Natural killer cell (primary cell): ENCODE measurements around the gene MAB21L4. TPM values are rescaled to one million over a fixed set of nuclear protein-coding genes. Genes with fewer than 3 reads are reported as not detected.
A peak's percentile ranks its signal among the peaks of the same experiment; 100 is the strongest.

Experiments used
- ATAC-seq, 3 donors: fragments of 150-1000 bp in 2 of 3; fragments of 200-7000 bp in 1 of 3; cut with Tn5 transposase; 1 replicate in 1 of 3; 2 replicates in 2 of 3; pipeline ENCODE4 v1.10.0; 2021; ENCODE audit warnings: mild to moderate bottlenecking in 2 of 3, moderate library complexity in 2 of 3
- DNase-seq, 2 donors: peaks; one replicate each; pipeline versions ENCODE4 v3.0.0 to v3.0.0-alpha.2; 2013 to 2021; ENCODE audit warnings: mixed read lengths in 1 of 2
- H3K27ac ChIP-seq: one replicate; pipeline ENCODE4 v1.5.1; 2013; ENCODE audit warnings: mild to moderate bottlenecking, low read length
- H3K27me3 ChIP-seq: one replicate; pipeline ENCODE4 v1.6.1; 2013; ENCODE audit warnings: low read length; ENCODE audit not compliant: control insufficient read depth, insufficient read depth
- H3K36me3 ChIP-seq: one replicate; pipeline ENCODE4 v1.6.1; 2013; ENCODE audit warnings: low read length; ENCODE audit not compliant: control insufficient read depth, insufficient read depth
- H3K4me1 ChIP-seq: one replicate; pipeline ENCODE4 v1.6.1; 2013; ENCODE audit warnings: low read length; ENCODE audit not compliant: control insufficient read depth, insufficient read depth
- H3K4me3 ChIP-seq: one replicate; pipeline ENCODE4 v1.5.1; 2013; ENCODE audit warnings: low read length
- H3K9me3 ChIP-seq: one replicate; pipeline ENCODE4 v1.6.1; 2013; ENCODE audit warnings: low read length; ENCODE audit not compliant: control insufficient read depth, insufficient read depth
- H3K27ac Mint-ChIP-seq, 2 donors: one replicate each; pipeline ENCODE4 v1.8.0; 2022; ENCODE audit warnings: mild to moderate bottlenecking in 2 of 2, mixed read lengths in 2 of 2, moderate library complexity in 1 of 2
- H3K27me3 Mint-ChIP-seq, 2 donors: one replicate each; pipeline ENCODE4 v1.8.0; 2022; ENCODE audit warnings: low read depth in 2 of 2, mixed read lengths in 2 of 2
- H3K36me3 Mint-ChIP-seq: one replicate; pipeline ENCODE4 v1.8.0; 2022; ENCODE audit warnings: mixed read lengths
- H3K4me1 Mint-ChIP-seq, 2 donors: one replicate each; pipeline ENCODE4 v1.8.0; 2022; ENCODE audit warnings: mixed read lengths in 2 of 2
- H3K4me3 Mint-ChIP-seq: one replicate; pipeline ENCODE4 v1.8.0; 2022; ENCODE audit warnings: mild to moderate bottlenecking, moderate library complexity, mixed read lengths
- H3K9me3 Mint-ChIP-seq, 2 donors: one replicate each; pipeline ENCODE4 v1.8.0; 2022; ENCODE audit warnings: mixed read lengths in 2 of 2
- CTCF ChIP-seq: fragments of 200-600 bp; IDR thresholded peaks from one replicate; pipeline ENCODE4 v1.8.0; 2022; ENCODE audit warnings: antibody characterized with exemption
- WGBS: methylation state at CpG from one replicate; pipeline ENCODE4 v1.1.7; 2013; ENCODE audit warnings: missing lambda C conversion rate; ENCODE audit not compliant: insufficient coverage; 5-methylcytosine and 5-hydroxymethylcytosine counted together
- intact Hi-C: fragments of 100-400 bp; cut with micrococcal nuclease; formaldehyde crosslinking; loops from one replicate; pipeline ENCODE4 v1.14.2; 2022
- total RNA-seq, 4 donors: library from RNA; stranded (reverse); fragments of 120-200 nt in 1 of 4; gene quantifications; one replicate each; pipeline versions ENCODE4 v1.2.3 to v1.2.4, GENCODE V29; 2013 to 2022

The MAB21L4 gene
- total RNA-seq, 3 donors from 2014 or later (not counting 1 experiment from before 2014, with no cell fraction given) = not detected

DNA sequence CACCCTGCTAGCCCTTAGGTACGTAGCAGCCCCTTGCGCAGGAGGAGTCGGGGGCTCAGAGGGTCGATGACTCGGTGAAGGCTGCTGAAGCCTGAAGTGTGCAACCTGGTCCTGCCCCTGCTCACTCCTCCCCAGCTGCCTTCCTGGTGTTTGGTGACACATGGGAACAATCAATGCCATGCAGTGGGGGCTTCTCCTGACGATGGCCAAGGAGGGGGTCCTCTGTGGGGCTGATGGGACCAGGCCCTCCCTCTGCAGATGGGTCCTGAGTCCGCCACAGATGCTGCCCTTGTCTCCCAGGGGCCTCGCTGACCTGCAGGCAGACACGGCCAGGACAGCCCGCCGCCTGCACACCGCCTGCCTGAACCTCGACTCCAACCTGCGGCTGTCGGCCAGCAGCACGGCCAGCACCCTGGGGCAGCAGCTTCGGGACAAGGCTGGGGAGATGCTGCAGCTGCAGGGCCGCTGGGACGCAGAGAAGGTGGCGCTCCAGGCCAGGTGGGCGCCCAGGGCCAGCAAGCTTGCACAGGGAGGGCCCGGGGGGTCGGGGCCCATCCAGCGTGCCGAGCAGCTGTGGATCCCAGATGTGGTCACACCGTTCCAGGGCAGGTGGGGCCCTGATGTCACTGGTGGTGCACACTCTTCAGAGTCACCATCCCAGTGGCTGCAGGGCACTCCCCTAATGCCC lies 34.8 kb upstream of the MAB21L4 start:
- WGBS = 87% methylated on average over 26 of the region's 26 CpGs
- no peak overlapping the region for H3K4me3 Mint-ChIP-seq
- Histone ChIP-seq H3K4me3 (no peak overlapping the region), H3K36me3 (no peaks in the 10 kb centered on the region), H3K4me1 (no peaks in the 10 kb centered on the region), H3K9me3 (no peaks in the 10 kb centered on the region), H3K27me3 (no peaks in the 10 kb centered on the region), H3K27ac (no peak overlapping the region)
- H3K27ac Mint-ChIP-seq = no peak overlapping the region
- H3K4me1 Mint-ChIP-seq = no peaks in the 10 kb centered on the region
- peak in 1 of 2 donors; percentile 10 for DNase-seq
- TF ChIP-seq CTCF = no peak
- peaks cover 0 to under 1% of the 10 kb centered on the region in 2 donors for H3K27me3 Mint-ChIP-seq
- no peaks in the 10 kb centered on the region for H3K36me3 Mint-ChIP-seq
- no peaks in the 10 kb centered on the region for H3K9me3 Mint-ChIP-seq
- intact Hi-C loops = no loop called here
- ATAC-seq = no peak

DNA sequence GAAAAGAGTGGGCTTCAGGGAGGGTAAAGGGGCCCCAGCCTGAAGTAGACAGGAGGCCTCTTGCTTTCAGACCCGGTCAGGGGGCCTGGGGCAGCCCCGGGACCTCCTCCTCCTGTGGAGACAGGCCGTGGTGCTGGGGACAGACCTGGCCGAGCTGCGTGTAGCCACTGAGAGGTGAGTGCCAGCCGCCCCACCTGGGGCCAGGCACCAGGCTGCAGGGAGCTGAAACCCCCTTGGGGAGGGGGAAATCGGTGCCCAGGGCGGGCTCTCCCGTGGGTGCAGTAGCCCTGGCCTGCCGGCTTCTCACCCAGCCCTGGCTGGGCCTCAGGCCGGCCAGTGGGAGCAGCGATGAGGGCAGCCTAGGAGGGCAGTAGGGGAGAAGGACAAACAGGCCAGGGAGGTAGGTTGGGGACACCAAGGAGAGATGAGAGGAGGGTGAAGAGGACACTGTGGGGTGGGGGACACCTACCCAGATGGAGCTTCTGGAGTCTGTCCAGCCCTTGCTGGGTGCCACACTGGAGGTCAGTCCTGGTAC lies 34.2 kb upstream of the MAB21L4 start:
- TF ChIP-seq CTCF = no peak
- H3K4me1 Mint-ChIP-seq = no peaks in the 10 kb centered on the region
- H3K27ac ChIP-seq = no peak overlapping the region
- H3K36me3 Mint-ChIP-seq = no peaks in the 10 kb centered on the region
- no peak overlapping the region for H3K4me3 Mint-ChIP-seq
- H3K27ac Mint-ChIP-seq = no peak overlapping the region
- no peaks in the 10 kb centered on the region for H3K36me3 ChIP-seq
- no peak for ATAC-seq
- DNase-seq = peak in 1 of 2 donors; percentile 12
- no peaks in the 10 kb centered on the region for H3K27me3 Mint-ChIP-seq
- intact Hi-C loops = no loop called here
- 78% methylated on average over 12 of the region's 12 CpGs for WGBS
- no peaks in the 10 kb centered on the region for H3K9me3 ChIP-seq
- no peaks in the 10 kb centered on the region for H3K27me3 ChIP-seq
- H3K4me1 ChIP-seq = no peaks in the 10 kb centered on the region
- no peaks in the 10 kb centered on the region for H3K9me3 Mint-ChIP-seq
- no peak overlapping the region for H3K4me3 ChIP-seq

- no peak overlapping the region for H3K4me3 ChIP-seq
- DNase-seq (peak in 1 of 2 donors; percentile 4), ATAC-seq (no peak)
- H3K36me3 Mint-ChIP-seq = no peaks in the 10 kb centered on the region
- no peak overlapping the region for H3K4me3 Mint-ChIP-seq
- WGBS = 65% methylated on average over 10 of the region's 10 CpGs
- intact Hi-C loops = no loop called here
- H3K9me3 Mint-ChIP-seq = no peaks in the 10 kb centered on the region
- TF ChIP-seq CTCF = no peak
- H3K9me3 ChIP-seq = no peaks in the 10 kb centered on the region
- H3K4me1 Mint-ChIP-seq = no peaks in the 10 kb centered on the region
- no peaks in the 10 kb centered on the region for H3K36me3 ChIP-seq
- H3K27ac ChIP-seq = no peak overlapping the region
- H3K27me3 Mint-ChIP-seq = no peaks in the 10 kb centered on the region
- H3K27me3 ChIP-seq = no peaks in the 10 kb centered on the region
- no peak overlapping the region for H3K27ac Mint-ChIP-seq
- no peaks in the 10 kb centered on the region for H3K4me1 ChIP-seq
Observed at GRCh38 chr2:240929364-240930095, 33.6 kb upstream of the MAB21L4 start.
